ENCODE measurements around the gene RPS27.

GRCh38 chr1:153991806-153992205 lies 1.2 kb downstream of the RPS27 start:
- no peak for TF ChIP-seq CTCF (IDR thresholded peaks at IDR 0.05)
- TF ChIP-seq KDM5A (IDR thresholded peaks at IDR 0.05) = no peak
- TF ChIP-seq RAD21 (conservative IDR thresholded peaks at IDR 0.05 in 1 of 2, IDR thresholded peaks at IDR 0.05 in 1 of 2) = no peak
- no peak for TF ChIP-seq CHD2 (IDR thresholded peaks at IDR 0.05; ENCODE audit: low read length, partially characterized antibody)
